HG02970 (cell line): ENCODE measurements around the gene SRSF4.
"Not testable (repeated sequence)": the region's sequence is repeated elsewhere in the genome, so short reads cannot be mapped to it uniquely, and the experiment has no call there.

Experiments used
- ATAC-seq: cut with Tn5 transposase; IDR thresholded peaks from one replicate; pipeline ENCODE4 v1.9.1; 2021; ENCODE audit warnings: mild to moderate bottlenecking, moderate library complexity, moderate number of reproducible peaks; ENCODE audit not compliant: unreplicated experiment, low FRiP score

SRSF4 gene

DNA sequence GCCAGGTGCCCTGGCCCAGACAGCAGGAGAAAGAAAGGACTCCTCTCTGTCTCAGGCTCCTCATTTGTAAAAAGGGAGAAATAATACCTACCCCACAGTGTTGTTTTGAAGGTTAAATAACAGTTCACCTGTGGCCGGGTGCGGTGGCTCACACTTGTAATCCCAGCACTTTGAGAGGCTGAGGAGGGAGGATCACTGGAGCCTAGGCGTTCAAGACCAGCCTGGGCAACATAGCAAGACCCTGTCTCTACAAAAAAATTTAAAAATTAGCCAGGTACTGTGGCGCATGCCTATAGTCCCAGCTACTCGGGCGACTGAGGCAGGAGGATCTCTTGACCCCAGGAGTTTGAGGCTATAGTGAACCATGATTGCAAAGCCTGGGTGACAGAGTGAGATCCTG lies 55.5 kb downstream of the SRSF4 start:
- ATAC-seq = no peak

DNA sequence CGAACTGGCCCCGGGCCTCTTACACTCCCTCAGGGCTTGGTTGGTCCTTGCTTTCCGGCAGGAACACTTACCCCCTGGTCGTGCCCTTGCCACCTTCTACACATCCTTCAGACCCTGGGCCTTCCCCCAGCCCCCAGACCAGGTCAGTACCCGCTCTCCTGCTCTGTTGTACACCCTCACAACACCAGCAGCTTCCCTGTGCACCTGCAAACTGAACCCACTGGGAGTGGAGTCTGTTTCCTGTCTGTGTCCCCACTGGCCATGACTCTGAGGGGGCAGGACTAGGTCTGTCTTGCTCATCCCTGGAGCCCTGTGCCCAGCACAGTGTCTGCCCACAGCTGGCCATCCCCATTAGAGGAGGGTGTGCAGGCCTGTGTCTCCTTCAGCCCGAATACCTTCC lies 55.9 kb downstream of the SRSF4 start:
- no peak for ATAC-seq

DNA sequence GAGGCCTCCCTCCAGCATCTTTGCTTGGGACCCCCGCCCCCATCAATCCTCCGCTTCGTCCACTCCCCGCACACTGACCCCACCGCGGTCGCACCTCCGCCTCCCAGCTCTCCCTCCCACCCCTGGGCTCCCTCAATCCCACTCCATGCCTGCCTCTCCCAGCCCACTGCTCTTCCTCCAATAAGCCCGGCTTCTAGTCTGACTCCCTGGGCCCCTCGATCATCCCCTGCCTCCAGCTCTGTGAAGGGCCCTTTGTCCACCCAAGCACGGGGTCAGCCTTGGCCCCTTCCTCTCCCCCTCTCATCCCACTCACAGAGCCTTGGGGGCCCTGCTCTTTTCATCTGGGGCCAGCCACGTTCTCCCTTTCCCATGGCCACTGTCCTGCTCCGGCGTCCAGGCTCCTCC lies 56.5 kb downstream of the SRSF4 start:
- ATAC-seq = no peak

DNA sequence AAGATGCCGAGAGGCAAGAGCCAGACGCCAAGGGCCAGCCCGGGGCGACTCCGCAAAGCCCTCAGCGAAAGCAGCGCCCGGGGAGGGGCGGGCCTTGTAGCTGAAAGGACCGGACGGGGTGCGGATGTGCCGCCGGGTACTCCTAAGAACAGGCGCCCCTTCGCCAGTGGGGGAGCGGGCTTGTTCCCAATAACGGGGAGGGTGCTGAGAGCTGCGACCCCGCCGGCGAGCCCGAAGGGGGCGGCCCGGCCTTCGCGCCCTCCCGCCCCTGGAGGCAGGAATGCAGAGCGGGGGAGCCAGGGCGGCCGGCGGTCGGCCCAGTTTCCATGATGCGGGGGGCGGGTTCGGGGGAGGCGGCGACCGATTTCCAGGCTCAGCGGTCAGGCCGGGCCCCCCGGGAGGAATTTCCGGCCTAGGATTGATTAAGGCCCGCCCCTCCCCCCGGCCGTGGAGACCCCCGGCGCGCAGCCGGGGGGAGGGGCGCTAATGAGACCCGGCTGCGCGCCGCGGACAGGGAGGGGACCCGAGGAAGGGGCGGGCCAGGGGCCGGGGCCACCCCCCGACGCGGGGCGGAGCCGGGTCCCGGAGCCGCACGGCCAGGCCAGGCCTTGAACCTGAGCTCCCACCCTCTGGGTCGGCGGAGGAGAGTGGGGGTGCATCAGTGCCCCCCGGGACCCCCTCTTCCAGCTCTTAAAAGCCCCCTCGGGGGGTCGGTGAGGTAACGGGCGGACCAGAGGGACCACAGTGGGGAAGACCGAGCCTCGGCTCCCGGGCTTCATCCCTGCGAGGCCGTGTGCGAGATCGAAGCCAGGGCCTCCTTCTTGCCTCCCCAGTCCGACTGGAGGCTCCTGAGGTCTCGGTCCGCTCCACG lies 57.1 kb downstream of the SRSF4 start:
- ATAC-seq = no peak

DNA sequence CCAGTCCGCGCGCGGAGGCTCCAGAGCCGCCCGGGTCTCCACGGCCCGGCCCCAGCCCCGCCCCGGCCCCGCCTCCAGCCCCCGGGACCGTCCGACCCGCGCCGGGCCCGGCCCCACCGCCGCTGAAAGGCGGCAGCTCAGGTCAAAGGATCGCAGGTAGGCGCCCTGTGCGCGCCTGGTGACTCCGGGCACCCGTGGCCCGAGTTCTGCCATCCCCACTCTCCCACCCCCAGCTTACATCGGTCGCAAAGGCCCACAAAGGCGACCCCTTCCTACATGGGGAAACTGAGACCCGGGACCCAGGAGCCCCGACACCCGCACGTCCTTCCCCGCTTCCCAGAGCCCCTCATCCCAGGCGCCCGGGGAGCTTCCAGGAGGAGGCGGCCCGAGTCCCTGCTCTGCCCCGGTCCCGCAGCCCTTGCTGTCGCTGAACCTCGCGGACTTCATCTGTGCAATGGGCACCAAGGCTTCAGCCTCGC lies 57.8 kb downstream of the SRSF4 start, which contains the start of gene TMEM200B:
TMEM200B (minus strand) TSS at position 17 of the 479 bp plus-strand sequence. CDS start 2,075 bp downstream, outside the sequence.
- ATAC-seq = no peak

DNA sequence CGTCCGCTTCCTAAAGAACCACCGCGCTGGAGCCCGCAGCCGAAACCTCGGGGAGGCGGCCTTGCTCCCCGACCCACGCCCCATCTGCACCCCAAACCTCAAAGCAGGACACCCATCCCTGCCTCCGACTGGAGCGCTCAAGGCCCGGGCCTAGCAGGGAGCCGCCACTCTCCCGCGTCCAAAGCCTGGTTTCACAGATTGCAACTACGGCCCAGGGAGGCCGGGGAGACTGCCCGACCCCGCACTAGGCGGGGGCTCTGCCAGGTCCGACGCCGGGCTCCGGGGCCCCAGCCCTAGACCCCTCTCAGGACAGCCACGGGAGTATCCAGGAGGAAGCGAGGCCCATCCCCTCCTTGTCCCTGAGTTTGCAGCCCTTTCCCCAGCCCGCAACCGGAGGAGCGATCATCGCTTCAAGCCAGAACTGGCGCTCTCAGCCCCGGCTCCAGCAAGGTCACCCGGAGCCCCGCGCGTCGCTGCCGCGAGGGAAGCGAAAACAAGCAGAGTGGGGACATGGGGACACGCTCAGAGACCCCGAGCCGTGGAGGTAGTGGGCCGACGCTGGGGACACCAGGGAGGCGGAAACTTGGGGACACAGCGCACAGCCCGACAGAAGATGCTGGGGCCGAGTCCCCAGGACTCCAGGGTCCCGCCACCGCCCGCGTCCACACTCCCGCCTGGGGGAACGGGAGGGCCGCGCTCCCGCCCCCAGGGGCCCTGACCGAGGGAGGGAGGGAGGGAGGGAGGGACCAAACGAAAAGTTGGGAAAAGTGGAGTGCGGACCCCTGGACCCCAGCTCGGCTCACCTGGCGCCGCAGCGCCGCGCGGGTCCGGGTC lies 58.4 kb downstream of the SRSF4 start:
- ATAC-seq = no peak

DNA sequence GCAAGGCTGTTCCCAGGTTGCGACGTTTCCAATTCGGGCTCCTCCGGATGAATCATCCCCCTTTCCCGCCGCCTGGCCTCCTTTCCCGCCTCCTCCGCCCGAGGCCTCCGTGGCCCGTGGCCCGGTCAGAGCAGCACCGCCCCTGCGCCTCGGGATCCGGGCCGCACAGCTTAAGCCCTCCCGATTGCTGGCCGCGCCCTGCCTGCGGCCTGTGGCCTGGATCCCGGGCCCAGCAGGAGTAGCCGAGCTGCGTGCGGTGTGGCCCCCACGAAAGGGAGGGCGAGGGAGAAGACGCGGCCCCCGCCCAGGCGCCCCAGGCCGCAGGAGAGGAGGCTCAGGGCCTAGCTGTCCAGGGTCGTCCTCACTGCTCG lies 59.0 kb downstream of the SRSF4 start:
- no peak for ATAC-seq

DNA sequence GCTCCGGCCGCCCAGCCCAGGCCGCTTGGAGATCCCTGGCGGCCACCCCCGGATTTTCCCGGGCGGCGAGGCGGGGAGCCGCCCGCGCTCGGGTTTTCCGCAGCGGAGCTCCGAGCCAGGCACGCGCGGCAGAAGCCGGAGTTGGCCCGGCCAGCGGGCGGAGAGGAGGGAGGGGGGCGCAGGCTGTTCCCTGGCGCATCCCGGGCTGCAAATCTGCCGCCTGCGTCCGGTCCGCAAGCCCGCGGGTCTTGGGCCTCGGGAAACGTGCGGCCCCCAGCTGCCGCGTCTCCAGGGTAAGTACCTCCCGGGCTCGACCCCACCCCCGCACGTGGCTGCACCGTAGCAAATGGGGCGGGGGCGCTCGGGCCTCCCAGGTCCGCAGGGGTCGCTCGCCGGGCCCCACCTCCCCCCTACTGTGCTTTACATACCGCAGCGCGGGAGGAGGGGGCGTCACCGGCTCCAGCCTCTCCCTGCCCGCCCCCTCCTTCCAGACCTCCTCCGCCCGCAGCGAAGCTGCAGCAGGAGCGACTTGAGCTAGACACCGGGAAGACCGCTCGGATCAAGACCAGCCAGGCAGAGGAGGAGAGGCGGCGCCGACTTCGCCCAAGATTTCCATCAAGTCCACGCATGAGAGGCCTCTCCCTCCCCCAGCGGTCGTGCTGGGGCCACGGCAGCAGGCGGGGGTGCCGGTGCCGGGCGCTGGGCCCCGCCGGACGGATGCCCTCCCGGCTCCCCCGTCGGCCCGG lies 59.6 kb downstream of the SRSF4 start:
- ATAC-seq = no peak

DNA sequence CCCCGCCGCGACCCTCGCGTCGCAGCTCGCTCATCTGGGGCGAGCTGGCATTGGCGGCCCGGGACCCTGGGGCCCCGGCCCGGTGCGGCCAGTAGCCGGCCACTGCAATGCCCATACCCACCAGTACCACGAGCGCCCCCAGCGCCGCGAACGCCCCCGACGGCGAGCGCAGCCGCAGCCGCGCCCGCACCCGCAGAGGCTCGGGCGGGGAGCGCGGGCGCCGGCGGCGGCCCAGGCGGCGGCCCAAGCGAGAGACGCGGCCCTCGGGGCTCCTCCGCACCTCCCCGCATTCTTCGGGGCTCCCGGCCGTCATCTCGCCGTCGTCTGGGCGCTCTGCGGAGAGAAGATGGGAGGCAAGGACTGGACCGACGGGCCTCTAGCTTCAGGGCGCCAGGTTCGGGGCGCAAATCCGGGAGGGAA lies 60.2 kb downstream of the SRSF4 start:
- ATAC-seq = no peak

DNA sequence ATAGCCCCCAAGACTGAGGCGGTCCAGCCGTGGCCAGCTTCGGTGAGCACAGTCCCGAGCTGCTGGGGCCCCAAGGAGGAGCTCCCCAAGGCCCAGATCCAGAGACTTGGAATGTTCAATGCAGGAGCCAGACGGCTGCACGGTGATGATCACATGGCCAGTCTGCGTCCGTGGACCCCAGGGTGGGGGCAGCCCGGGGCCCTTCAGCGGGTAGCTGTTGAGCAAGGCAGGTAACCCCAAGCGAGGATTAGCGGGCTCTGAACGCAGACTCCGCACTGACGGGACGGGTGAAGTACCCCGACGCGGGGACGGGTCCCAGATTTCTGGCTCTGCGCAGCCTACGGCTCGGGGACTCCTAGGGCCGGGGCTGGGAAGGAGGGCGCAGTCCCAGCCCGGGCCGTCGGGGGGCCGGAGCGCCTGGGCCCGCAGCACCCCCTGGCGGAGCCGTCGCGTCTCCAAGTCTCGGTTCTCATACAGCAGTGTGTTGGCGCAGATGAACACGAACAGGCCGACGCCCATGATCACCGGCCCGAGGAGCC lies 60.7 kb downstream of the SRSF4 start:
- no peak for ATAC-seq

DNA sequence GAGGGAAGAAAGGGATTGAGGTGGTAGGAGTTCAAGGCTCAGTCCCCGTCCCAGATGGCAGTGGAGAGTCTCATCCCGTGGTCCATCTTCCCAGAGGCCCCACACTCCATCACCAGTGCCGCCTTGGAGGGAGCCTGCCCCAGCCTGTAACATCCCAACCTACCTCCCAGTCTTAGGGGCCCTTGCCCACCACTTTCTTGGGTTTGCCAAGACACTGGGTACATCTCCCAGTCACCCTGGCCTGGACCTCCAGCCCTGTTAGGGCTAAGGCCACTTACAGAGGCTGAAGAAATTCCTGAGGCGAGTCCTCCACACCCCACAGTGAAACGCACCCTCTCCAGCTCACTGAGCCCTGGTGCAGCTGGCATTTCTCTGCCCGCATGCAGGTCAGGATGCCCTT lies 61.3 kb downstream of the SRSF4 start:
- no peak for ATAC-seq

DNA sequence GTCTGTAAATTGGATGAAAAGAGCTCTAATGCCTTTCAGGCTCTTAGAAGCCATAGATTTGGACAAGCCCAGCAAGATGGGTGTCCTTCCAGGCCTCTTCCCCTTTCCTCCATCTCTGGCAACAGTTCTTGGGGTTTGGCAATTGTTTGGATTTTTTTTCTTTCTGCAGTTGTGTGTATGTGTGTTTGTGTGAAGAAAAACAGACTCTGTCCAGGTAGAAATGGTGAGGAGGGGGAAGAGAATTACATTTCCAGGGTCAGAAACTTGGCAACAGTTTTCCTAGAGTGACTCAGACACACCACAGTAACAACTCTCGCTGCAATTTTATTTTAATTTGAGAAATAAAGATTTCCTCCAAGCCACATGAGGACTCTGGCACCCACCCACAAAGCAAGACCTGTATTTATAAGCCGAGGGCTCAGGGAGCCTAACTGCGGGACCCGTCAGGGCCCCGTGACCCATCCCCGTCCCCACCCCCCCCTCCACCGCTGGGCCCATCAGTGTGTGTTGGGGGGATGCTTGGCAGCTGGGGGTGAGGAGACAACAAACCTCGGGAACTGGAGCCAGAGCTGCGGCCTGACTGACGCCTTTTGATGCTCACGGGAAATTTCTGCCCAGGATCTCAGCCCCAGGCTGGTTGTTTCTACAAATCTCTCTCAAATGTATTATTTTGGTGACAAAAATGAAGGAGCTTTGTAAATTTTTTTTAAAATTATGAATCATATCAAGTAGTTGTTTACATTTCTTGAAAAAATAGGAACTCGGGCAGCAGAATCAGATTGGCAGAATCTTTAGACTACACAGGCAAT lies 62.4 kb downstream of the SRSF4 start:
- ATAC-seq = no peak

DNA sequence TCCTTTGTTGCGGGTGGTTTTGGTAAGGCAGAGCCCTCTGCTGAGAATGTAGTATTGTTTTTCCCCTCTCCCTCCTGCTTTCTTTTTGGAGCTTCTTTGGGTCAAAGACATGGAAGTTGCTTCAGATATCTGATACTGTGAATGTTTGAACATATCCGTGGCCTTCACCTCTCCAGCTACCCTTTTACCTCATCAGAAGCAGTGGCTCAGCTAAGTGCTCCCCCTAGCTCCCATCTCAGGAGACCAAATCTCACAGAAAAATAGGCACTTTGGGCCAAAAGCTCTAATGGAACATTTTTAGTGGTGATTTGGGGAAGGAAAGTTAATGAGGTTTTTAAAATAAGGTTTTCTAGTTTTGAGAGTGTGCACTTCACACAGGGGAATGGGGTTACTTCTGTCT lies 64.3 kb downstream of the SRSF4 start:
- ATAC-seq = no peak

DNA sequence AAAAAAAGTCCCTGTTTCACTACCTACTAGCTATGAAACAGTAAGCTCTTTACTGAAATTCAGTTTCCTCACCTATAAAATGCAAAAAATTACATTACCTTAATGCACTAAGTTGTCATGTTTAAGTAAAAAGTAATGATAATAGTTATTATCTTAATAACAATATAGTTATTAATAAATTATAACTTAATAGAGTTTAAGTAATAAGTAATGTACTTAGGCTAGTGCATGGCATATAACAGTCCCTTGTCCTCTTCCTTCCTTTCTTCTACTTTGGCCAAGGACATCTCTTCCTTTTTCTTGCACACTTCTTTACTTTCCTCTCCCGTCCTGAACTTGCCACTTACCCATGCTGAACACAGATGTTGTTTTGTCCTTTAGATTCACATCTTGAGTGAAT lies 67.0 kb downstream of the SRSF4 start:
- ATAC-seq = no peak

DNA sequence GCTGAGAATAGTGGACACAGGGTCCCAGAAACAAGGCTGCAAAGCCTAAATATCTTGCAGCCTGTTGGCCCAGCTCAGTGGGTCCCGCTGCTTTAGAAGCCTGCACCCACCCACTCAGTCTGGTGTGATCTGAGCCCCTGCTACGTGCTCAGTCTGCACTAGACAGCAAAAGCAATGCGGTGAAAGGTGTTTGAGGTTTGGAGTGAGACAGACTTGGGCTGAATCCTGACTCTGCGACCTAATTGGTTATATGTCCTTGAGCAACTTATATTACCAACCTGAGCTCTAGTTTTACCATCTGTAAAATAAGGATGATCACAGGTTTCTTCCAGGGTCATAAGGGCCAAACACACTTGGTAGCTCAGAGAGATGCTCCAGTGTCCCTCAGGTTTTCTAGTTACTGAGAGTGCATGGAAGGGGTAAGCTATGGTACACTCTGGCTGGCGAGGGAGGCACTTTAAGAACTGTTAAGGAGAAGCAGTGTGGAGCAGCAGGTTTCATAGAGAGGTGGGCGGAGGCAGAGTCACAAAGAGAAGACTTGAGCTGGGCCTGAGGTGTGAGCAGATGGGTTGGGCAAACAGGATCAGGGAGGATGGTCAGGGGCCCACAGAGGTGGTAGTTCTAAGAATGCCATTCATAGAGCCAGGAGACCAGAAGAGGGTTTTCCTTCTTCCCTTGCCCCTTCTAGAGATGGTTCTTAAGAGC lies 68.1 kb downstream of the SRSF4 start:
- ATAC-seq = no peak

DNA sequence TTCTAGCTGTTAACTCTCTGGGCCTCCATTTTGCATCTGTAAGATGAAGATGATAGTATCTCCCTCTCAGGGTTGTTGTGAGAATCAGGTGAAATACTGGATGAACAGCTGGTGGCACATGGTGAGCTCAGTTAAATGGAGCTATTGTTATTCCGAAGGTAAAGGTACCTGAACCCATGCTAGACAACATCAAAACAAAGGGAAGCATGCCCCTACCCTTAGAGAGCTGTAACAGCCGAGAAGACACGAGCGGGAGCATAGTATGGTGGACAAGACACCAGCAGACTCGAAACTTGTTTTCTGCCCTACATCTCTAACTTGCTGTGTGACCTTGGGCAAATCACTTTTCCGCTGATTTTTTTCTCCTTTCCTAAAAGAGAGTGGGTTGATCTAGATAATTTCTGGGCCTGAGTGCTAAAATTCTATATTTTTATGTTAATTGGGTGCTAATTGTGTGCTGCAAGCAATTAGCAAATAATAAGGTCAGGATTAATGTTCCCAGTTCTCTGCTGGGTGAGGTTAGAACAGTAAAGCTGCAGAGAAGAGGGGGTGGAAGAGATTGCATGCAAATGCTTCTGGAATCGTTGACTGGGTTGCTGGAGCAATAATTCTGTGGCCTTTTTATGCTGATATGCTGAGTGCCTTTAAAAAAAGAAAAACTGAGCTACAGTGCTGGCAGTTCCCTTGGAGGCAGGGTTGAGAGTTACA lies 68.8 kb downstream of the SRSF4 start:
- ATAC-seq = no peak

DNA sequence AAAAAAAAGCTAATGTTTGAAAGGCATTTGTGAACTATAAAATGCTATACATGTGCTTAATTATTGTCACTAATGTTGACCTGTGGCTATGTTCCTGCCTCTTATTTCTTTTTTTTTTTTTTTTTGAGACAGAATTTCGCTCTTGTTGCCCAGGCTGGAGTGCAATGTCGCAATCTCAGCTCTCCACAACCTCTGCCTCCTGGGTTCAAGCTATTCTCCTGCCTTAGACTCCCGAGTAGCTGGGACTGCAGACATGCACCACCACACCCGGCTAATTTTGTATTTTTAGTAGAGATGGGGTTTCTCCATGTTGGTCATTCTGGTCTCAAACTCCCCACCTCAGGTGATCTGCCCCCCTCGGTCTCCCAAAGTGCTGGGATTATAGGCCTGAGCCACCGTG lies 73.7 kb downstream of the SRSF4 start:
- not testable (repeated sequence) for ATAC-seq

DNA sequence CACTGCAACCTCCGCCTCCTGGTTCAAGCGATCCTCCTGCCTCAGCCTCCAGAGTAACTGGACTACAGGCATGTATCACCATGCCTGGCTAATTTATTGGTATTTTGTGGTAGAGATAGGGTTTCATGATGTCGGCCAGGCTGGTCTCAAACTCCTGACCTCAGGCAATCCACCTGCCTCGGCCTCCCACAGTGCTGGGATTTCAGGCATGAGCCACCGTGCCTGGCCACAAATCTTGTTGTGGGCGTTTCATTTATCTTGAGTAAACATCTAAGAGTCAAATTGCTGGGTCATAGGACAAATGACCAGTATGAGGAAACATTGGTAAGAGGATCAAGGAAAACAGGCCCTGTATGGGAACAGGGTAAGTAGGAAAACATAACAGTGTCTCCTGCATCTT lies 75.9 kb downstream of the SRSF4 start:
- no peak for ATAC-seq
